ENCODE measurements around the gene POLR2L.

DNA sequence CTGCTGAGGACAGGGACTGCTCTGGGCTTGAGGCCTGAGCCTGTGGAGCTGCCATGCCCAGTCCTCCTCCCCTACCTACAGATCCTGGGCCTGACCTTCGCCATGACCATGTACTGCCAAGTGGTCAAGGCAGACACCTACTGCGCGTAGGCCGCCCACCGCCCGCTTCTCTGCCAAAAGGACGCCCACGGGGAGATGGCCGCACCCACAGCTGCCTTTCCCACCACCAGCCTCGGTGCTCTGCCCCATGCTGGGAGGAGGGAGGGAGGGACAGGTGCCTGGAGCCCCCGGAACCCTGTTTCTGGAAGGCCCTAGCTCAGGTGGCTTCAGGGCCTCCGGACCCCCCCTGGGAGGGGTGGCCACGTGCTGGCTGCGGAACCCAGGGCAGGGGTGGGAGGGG is 24.2 kb upstream of the POLR2L start:
- no peak for TF ChIP-seq EZH2 (IDR thresholded peaks at IDR 0.05; ENCODE audit: borderline replicate concordance, low read depth, low read length, poor library complexity, severe bottlenecking)
- TF ChIP-seq, protein P1, sequence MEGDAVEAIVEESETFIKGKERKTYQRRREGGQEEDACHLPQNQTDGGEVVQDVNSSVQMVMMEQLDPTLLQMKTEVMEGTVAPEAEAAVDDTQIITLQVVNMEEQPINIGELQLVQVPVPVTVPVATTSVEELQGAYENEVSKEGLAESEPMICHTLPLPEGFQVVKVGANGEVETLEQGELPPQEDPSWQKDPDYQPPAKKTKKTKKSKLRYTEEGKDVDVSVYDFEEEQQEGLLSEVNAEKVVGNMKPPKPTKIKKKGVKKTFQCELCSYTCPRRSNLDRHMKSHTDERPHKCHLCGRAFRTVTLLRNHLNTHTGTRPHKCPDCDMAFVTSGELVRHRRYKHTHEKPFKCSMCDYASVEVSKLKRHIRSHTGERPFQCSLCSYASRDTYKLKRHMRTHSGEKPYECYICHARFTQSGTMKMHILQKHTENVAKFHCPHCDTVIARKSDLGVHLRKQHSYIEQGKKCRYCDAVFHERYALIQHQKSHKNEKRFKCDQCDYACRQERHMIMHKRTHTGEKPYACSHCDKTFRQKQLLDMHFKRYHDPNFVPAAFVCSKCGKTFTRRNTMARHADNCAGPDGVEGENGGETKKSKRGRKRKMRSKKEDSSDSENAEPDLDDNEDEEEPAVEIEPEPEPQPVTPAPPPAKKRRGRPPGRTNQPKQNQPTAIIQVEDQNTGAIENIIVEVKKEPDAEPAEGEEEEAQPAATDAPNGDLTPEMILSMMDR (conservative IDR thresholded peaks at IDR 0.05; ENCODE audit: low read depth, low read length), result no peak

Data from A673 (cell line).